ENCODE results near the gene EMC9. TPM values are rescaled to one million over a fixed set of nuclear protein-coding genes. Genes with fewer than 3 reads are reported as not detected.

Gene EMC9
- total RNA-seq, 1 donor: 4.1 TPM

GRCh38 chr14:24146453-24146977, 5.1 kb upstream of the EMC9 start, which contains the start of gene PSME2:
Gene PSME2, minus strand, starts transcription at chr14:24146610. Its CDS starts 29 bp downstream, at chr14:24146581.
- no peaks in the 10 kb centered on the region for H3K27me3 ChIP-seq (ENCODE audit: insufficient read depth, low read length)
- H3K4me3 ChIP-seq (ENCODE audit: low read length): peak within 1 kb of the TSS; percentile 94
- H3K9me3 ChIP-seq (ENCODE audit: low read depth, low read length): no peaks in the 10 kb centered on the region
- H3K4me1 ChIP-seq (ENCODE audit: insufficient read depth, low read length): peaks cover 47% of the 10 kb centered on the region

GRCh38 chr14:24145690-24146452, 4.5 kb upstream of the EMC9 start:
- Histone ChIP-seq H3K27me3 (ENCODE audit: insufficient read depth, low read length) (no peaks in the 10 kb centered on the region), H3K4me1 (ENCODE audit: insufficient read depth, low read length) (peaks cover 48% of the 10 kb centered on the region), H3K9me3 (ENCODE audit: low read depth, low read length) (no peaks in the 10 kb centered on the region), H3K4me3 (ENCODE audit: low read length) (peak overlapping the region; percentile 94)

GRCh38 chr14:24145219-24145618, 3.8 kb upstream of the EMC9 start:
- peaks cover 55% of the 10 kb centered on the region for H3K4me1 ChIP-seq (ENCODE audit: insufficient read depth, low read length)
- peak overlapping the region; percentile 94 for H3K4me3 ChIP-seq (ENCODE audit: low read length)
- no peaks in the 10 kb centered on the region for H3K27me3 ChIP-seq (ENCODE audit: insufficient read depth, low read length)
- no peaks in the 10 kb centered on the region for H3K9me3 ChIP-seq (ENCODE audit: low read depth, low read length)

GRCh38 chr14:24144451-24144850, 3.1 kb upstream of the EMC9 start:
- Histone ChIP-seq H3K27me3 (ENCODE audit: insufficient read depth, low read length) (no peaks in the 10 kb centered on the region), H3K4me3 (ENCODE audit: low read length) (no peak overlapping the region), H3K4me1 (ENCODE audit: insufficient read depth, low read length) (peaks cover 56% of the 10 kb centered on the region), H3K9me3 (ENCODE audit: low read depth, low read length) (no peaks in the 10 kb centered on the region)

- Histone ChIP-seq H3K9me3 (ENCODE audit: low read depth, low read length) (no peaks in the 10 kb centered on the region), H3K4me1 (ENCODE audit: insufficient read depth, low read length) (peaks cover 54% of the 10 kb centered on the region), H3K4me3 (ENCODE audit: low read length) (no peak overlapping the region), H3K27me3 (ENCODE audit: insufficient read depth, low read length) (no peaks in the 10 kb centered on the region)
Observed at GRCh38 chr14:24143511-24143910, 2.1 kb upstream of the EMC9 start.

GRCh38 chr14:24139272-24139934, 2.0 kb downstream of the EMC9 start:
- no peaks in the 10 kb centered on the region for H3K27me3 ChIP-seq (ENCODE audit: insufficient read depth, low read length)
- no peaks in the 10 kb centered on the region for H3K9me3 ChIP-seq (ENCODE audit: low read depth, low read length)
- no peak overlapping the region for H3K4me3 ChIP-seq (ENCODE audit: low read length)
- H3K4me1 ChIP-seq (ENCODE audit: insufficient read depth, low read length): peaks cover 53% of the 10 kb centered on the region

- no peak overlapping the region for H3K4me3 ChIP-seq (ENCODE audit: low read length)
- no peaks in the 10 kb centered on the region for H3K27me3 ChIP-seq (ENCODE audit: insufficient read depth, low read length)
- H3K4me1 ChIP-seq (ENCODE audit: insufficient read depth, low read length): peaks cover 53% of the 10 kb centered on the region
- no peaks in the 10 kb centered on the region for H3K9me3 ChIP-seq (ENCODE audit: low read depth, low read length)
Observed at GRCh38 chr14:24138396-24139271, 2.8 kb downstream of the EMC9 start.

- H3K27me3 ChIP-seq (ENCODE audit: insufficient read depth, low read length): no peaks in the 10 kb centered on the region
- no peak overlapping the region for H3K4me3 ChIP-seq (ENCODE audit: low read length)
- H3K9me3 ChIP-seq (ENCODE audit: low read depth, low read length): no peaks in the 10 kb centered on the region
- peaks cover 56% of the 10 kb centered on the region for H3K4me1 ChIP-seq (ENCODE audit: insufficient read depth, low read length)
Observed at GRCh38 chr14:24137529-24138395, 3.6 kb downstream of the EMC9 start.

GRCh38 chr14:24136684-24137528, 4.5 kb downstream of the EMC9 start:
- H3K4me1 ChIP-seq (ENCODE audit: insufficient read depth, low read length): peaks cover 59% of the 10 kb centered on the region
- H3K9me3 ChIP-seq (ENCODE audit: low read depth, low read length): no peaks in the 10 kb centered on the region
- no peaks in the 10 kb centered on the region for H3K27me3 ChIP-seq (ENCODE audit: insufficient read depth, low read length)
- peak overlapping the region; percentile 93 for H3K4me3 ChIP-seq (ENCODE audit: low read length)

- Histone ChIP-seq H3K4me1 (ENCODE audit: insufficient read depth, low read length) (peaks cover 61% of the 10 kb centered on the region), H3K9me3 (ENCODE audit: low read depth, low read length) (no peaks in the 10 kb centered on the region), H3K4me3 (ENCODE audit: low read length) (peak within 1 kb of the TSS; percentile 93), H3K27me3 (ENCODE audit: insufficient read depth, low read length) (no peaks in the 10 kb centered on the region)
Observed at GRCh38 chr14:24135834-24136683, 5.3 kb downstream of the EMC9 start, which contains the start of gene PSME1. Gene PSME1, plus strand, starts transcription at chr14:24136194. Its CDS starts 69 bp downstream, at chr14:24136263.

- no peaks in the 10 kb centered on the region for H3K27me3 ChIP-seq (ENCODE audit: insufficient read depth, low read length)
- peak overlapping the region; percentile 93 for H3K4me3 ChIP-seq (ENCODE audit: low read length)
- H3K4me1 ChIP-seq (ENCODE audit: insufficient read depth, low read length): peaks cover 56% of the 10 kb centered on the region
- H3K9me3 ChIP-seq (ENCODE audit: low read depth, low read length): no peaks in the 10 kb centered on the region
Observed at GRCh38 chr14:24135584-24135833, 5.9 kb downstream of the EMC9 start.

GRCh38 chr14:24133735-24134134, 7.7 kb downstream of the EMC9 start:
- peaks cover 40% of the 10 kb centered on the region for H3K4me1 ChIP-seq (ENCODE audit: insufficient read depth, low read length)
- H3K27me3 ChIP-seq (ENCODE audit: insufficient read depth, low read length): no peaks in the 10 kb centered on the region
- no peak overlapping the region for H3K4me3 ChIP-seq (ENCODE audit: low read length)
- H3K9me3 ChIP-seq (ENCODE audit: low read depth, low read length): no peaks in the 10 kb centered on the region

GRCh38 chr14:24132976-24133375, 8.4 kb downstream of the EMC9 start:
- Histone ChIP-seq H3K9me3 (ENCODE audit: low read depth, low read length) (no peaks in the 10 kb centered on the region), H3K27me3 (ENCODE audit: insufficient read depth, low read length) (no peaks in the 10 kb centered on the region), H3K4me3 (ENCODE audit: low read length) (no peak overlapping the region), H3K4me1 (ENCODE audit: insufficient read depth, low read length) (peaks cover 37% of the 10 kb centered on the region)

Data from mononuclear cell (primary cell).